IMR-90 (cell line): Measurements from ENCODE around the gene ARHGAP12. TPM values are rescaled to one million over a fixed set of nuclear protein-coding genes. Genes with fewer than 3 reads are reported as not detected.
A peak's percentile ranks its signal among the peaks of the same experiment; 100 is the strongest.

Source experiments
- MAZ ChIP-seq: IDR thresholded peaks from 2 replicates; pipeline ENCODE4 v1.6.1; 2012; ENCODE audit warnings: low read depth, mild to moderate bottlenecking, low read length, improper control_type of control experiment, moderate library complexity, borderline replicate concordance
- MXI1 ChIP-seq: IDR thresholded peaks from 2 replicates; pipeline ENCODE4 v1.6.1; 2012; ENCODE audit warnings: low read depth, mild to moderate bottlenecking, low read length, moderate library complexity, borderline replicate concordance
- POLR2A ChIP-seq: IDR thresholded peaks from 2 replicates; pipeline ENCODE4 v1.6.1; 2012; ENCODE audit warnings: mild to moderate bottlenecking, low read depth, low read length
- RCOR1 ChIP-seq: IDR thresholded peaks from 2 replicates; pipeline ENCODE4 v1.6.1; 2012; ENCODE audit warnings: mild to moderate bottlenecking, low read length, improper control_type of control experiment; ENCODE audit not compliant: insufficient replicate concordance
- polyA plus RNA-seq, 3 experiments: library from polyadenylated mRNA; depleted of rRNA; stranded (reverse); fragments of >200 nt; gene quantifications; 2 replicates each; pipeline ENCODE4 v1.2.3, GENCODE V29; 2012; ENCODE audit warnings: low replicate concordance in 1 of 3
- total RNA-seq: library from RNA; depleted of rRNA; stranded (reverse); fragments of >200 nt; gene quantifications from 2 replicates; pipeline ENCODE4 v1.2.3, GENCODE V29; 2012
- TF ChIP-seq, protein P1 (sequence below): fragments of 150-350 bp; IDR thresholded peaks from 2 replicates; pipeline ENCODE4 v1.6.1; 2016; ENCODE audit warnings: low read depth, mild to moderate bottlenecking, low read length, moderate library complexity, borderline replicate concordance
- TF ChIP-seq, protein P2 (sequence below): fragments of 150-350 bp; IDR thresholded peaks from 2 replicates; pipeline ENCODE4 v1.6.1; 2017; ENCODE audit warnings: mild to moderate bottlenecking, antibody characterized with exemption, low read length, low read depth

Gene ARHGAP12
- total and polyA plus RNA-seq, 2 of the 4 experiments (the other 2 are of a cell fraction), result 9.0 to 28.5 TPM

DNA sequence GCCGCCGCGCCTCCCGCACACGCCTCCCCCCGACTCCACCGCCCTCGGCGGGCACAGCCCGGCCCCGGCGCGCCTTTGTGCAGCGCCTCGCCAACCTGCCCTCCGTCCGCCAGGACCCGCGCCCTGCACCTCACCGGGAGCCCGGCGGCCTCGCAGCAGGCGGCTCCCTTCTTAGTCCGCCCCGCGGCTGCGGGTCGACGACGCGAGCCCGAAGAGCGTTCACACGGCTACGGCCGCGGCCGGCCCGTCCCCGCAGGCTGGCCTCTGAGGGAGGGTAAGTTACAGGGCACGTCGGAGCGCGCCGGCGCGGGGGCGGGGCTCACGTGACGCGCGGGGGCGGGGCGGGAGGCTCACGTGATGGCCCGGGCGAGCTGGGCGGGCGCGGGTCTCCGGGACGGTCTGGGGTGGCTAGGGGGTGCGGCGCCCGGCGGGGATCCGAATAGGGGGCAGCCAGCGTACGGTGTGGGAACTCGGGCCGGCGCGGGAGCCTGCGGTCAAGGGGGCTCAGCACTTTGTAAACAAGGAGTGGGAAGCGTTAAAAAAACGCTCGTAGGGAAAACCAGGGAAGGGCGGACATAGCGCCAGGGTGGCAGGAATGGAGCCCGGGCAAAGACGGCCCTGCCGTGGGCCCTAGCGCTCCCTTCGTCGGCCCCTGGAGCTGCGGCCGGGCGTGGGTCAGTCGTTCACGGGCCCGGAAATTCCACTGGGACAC, at the start of gene ARHGAP12 (continued):
- TF ChIP-seq, protein P1, sequence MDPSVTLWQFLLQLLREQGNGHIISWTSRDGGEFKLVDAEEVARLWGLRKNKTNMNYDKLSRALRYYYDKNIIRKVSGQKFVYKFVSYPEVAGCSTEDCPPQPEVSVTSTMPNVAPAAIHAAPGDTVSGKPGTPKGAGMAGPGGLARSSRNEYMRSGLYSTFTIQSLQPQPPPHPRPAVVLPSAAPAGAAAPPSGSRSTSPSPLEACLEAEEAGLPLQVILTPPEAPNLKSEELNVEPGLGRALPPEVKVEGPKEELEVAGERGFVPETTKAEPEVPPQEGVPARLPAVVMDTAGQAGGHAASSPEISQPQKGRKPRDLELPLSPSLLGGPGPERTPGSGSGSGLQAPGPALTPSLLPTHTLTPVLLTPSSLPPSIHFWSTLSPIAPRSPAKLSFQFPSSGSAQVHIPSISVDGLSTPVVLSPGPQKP, result no peak
- TF ChIP-seq, protein P2, sequence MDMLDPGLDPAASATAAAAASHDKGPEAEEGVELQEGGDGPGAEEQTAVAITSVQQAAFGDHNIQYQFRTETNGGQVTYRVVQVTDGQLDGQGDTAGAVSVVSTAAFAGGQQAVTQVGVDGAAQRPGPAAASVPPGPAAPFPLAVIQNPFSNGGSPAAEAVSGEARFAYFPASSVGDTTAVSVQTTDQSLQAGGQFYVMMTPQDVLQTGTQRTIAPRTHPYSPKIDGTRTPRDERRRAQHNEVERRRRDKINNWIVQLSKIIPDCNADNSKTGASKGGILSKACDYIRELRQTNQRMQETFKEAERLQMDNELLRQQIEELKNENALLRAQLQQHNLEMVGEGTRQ, result peak; percentile 97
- TF ChIP-seq POLR2A (peak; percentile 85), MAZ (peak; percentile 64; the same call in 1 of the 2 replicates), MXI1 (0 out of 2 replicates have a peak, but pooled peaks have one; percentile 49), RCOR1 (no peak)
